Testis (tissue), 3 donors: ENCODE results near the gene CPLX3. TPM values are rescaled to one million over a fixed set of nuclear protein-coding genes. Genes with fewer than 3 reads are reported as not detected.

ENCODE experiments used
- DNase-seq: peaks from one replicate; pipeline ENCODE4 v3.0.0-alpha.2; 2019
- H3K27ac ChIP-seq, 2 donors: fragments of 200-600 bp; sonication (generic); one replicate each; pipeline ENCODE4 v1.5.1; 2019
- H3K27me3 ChIP-seq: fragments of 200-600 bp; sonication (generic); one replicate; pipeline ENCODE4 v1.5.1; 2019
- H3K36me3 ChIP-seq: fragments of 200-600 bp; sonication (generic); one replicate; pipeline ENCODE4 v1.5.1; 2017; ENCODE audit warnings: low read depth; ENCODE audit errors: missing control alignments
- H3K4me1 ChIP-seq: fragments of 200-600 bp; sonication (generic); one replicate; pipeline ENCODE4 v1.5.1; 2019
- H3K4me3 ChIP-seq, 2 donors: fragments of 200-600 bp; sonication (generic); one replicate each; pipeline ENCODE4 v1.5.1; 2017 to 2019
- H3K9me3 ChIP-seq: fragments of 200-600 bp; sonication (generic); one replicate; pipeline ENCODE4 v1.5.1; 2017
- POLR2A ChIP-seq: fragments of 450-650 bp; IDR thresholded peaks from one replicate; pipeline ENCODE4 v1.6.1; 2017; ENCODE audit warnings: antibody characterized with exemption, mild to moderate bottlenecking, moderate library complexity
- WGBS, 2 donors: methylation state at CpG; one replicate each; pipeline ENCODE4 v1.1.5; 2018; 5-methylcytosine and 5-hydroxymethylcytosine counted together
- intact Hi-C: fragments of 100-400 bp; cut with DNase I; formaldehyde crosslinking; loops from one replicate; pipeline ENCODE4 v1.15.1; 2023; ENCODE audit warnings: low total_unique reads
- polyA plus RNA-seq: library from polyadenylated mRNA; stranded (reverse); fragments of 350-450 nt; fragmentation: Illumina TruSeq; extraction: RNeasy Lipid Tissue Mini Kit (QIAGEN cat#74804); gene quantifications from one replicate; pipeline ENCODE4 v1.2.3, GENCODE V29; 2014; ENCODE audit warnings: low read depth, low replicate concordance; ENCODE audit not compliant: insufficient read depth
- total RNA-seq, 2 donors: library from RNA; depleted of rRNA; stranded (reverse); fragments of >200 nt; gene quantifications; one replicate each; pipeline ENCODE4 v1.2.3, GENCODE V29; 2016
- TF ChIP-seq, protein P1 (sequence below), 3 experiments: fragments of 450-650 bp in 2 of 3; fragments of 200-600 bp in 1 of 3; sonication (generic) in 1 of 3; IDR thresholded peaks; one replicate each; pipeline ENCODE4 v1.5.1; 2016 to 2019; ENCODE audit warnings: antibody characterized with exemption in 3 of 3, mild to moderate bottlenecking in 2 of 3, moderate library complexity in 1 of 3

CPLX3 gene
- total and polyA plus RNA-seq, 3 donors from 2014 or later = 3.6 to 5.7 (median 3.7) TPM

DNA sequence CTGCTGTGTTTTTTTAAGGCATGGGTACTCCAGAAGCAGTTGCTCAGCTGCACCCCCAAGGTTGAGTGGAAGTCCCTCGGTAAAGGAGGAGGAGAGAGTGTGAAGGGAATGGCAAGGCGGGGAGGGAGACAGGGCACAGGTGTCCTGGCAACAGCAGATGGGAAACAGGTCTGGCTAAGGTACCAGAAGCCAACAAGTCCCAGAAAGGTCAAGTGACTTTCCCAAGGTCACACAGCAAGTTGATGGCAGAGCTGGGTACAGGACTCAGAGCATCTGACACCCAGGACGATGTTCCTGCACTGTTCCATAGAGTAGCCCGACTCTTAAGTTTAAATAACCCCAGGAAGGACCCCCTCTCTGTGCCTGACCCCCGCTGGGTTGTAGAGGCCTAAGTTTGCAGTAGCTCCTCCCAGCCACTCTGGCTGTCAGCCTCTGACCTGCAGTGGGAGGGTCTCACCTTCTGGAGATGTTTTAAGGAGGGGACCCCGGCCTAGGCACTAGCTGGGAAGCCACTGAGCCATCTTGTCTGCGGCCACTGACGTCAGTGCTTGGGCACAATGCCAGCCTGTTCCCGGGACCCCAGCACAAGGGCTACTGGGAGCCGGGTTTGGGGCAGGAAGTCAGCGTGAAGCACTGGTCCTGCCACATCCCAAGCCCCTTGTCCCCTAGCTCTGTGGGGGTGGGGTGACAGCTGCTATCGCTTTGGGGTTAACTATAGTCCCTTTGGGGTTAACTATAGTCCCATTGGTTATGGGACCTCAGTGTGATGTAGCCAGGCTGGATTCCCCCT lies 34.0 kb upstream of the CPLX3 start:
- TF ChIP-seq, protein P1, sequence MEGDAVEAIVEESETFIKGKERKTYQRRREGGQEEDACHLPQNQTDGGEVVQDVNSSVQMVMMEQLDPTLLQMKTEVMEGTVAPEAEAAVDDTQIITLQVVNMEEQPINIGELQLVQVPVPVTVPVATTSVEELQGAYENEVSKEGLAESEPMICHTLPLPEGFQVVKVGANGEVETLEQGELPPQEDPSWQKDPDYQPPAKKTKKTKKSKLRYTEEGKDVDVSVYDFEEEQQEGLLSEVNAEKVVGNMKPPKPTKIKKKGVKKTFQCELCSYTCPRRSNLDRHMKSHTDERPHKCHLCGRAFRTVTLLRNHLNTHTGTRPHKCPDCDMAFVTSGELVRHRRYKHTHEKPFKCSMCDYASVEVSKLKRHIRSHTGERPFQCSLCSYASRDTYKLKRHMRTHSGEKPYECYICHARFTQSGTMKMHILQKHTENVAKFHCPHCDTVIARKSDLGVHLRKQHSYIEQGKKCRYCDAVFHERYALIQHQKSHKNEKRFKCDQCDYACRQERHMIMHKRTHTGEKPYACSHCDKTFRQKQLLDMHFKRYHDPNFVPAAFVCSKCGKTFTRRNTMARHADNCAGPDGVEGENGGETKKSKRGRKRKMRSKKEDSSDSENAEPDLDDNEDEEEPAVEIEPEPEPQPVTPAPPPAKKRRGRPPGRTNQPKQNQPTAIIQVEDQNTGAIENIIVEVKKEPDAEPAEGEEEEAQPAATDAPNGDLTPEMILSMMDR (IDR thresholded peaks at IDR 0.05) = no peak
- no peak for TF ChIP-seq POLR2A
- no peak overlapping the region for H3K4me3 ChIP-seq
- H3K4me1 ChIP-seq = peaks cover 22% of the 10 kb centered on the region
- DNase-seq = no peak
- no peak overlapping the region for H3K27ac ChIP-seq
- intact Hi-C loops = no loop called here
- WGBS, 2 donors = 84 to 87% methylated on average over 7 to 12 of the region's 12 CpGs
- no peaks in the 10 kb centered on the region for H3K27me3 ChIP-seq
- no peaks in the 10 kb centered on the region for H3K9me3 ChIP-seq
- H3K36me3 ChIP-seq = no peaks in the 10 kb centered on the region

DNA sequence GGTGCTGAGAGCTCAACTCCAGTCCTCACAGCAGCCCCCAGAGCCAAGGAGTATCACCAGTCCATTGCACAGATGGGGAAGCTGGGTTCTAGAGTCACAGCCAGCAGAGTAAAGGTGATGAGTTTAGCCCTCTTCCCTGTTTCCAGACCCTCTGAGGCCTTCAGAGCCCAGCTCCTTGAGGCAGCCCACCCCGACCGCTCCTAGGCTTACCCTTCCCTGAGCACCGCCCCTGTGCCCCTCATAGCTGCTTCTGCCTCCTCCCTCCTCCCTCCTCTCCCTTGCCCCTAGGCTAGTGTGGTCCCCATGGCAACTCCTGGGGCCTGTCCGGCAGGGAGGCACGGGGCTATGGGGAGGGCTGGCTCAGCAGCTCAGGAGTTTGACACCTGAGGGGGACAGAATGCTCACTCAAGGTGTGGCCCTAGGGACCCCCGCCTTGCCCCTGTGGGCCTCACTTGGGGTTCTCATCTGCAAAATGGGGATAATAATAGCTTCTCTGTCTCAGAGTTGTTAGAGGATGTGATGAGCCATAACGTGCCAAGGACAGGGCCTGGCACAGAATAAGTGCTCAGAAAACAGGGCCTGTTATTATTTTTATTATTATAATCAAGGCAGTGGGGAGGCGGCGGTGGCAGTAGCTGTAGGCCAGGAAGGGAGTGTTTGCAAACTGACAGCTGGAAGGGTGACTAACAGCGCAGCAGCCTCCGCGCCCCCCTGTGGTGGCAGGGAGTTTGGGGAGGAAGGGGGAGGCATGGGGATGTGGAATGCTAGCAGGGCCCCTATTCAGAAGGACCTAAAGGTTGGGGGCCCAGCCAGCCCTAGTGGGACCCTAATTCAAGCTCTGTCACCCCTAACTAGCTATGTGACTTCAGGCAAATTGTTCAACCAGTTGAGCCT lies 33.0 kb upstream of the CPLX3 start:
- TF ChIP-seq POLR2A = no peak
- TF ChIP-seq, protein P1 (IDR thresholded peaks at IDR 0.05) = no peak
- no peaks in the 10 kb centered on the region for H3K27me3 ChIP-seq
- no peak overlapping the region for H3K4me3 ChIP-seq
- no peaks in the 10 kb centered on the region for H3K36me3 ChIP-seq
- DNase-seq = no peak
- intact Hi-C loops = no loop called here
- H3K27ac ChIP-seq = no peak overlapping the region
- no peaks in the 10 kb centered on the region for H3K9me3 ChIP-seq
- 85 to 88% methylated on average over 7 to 12 of the region's 12 CpGs for WGBS, 2 donors
- peaks cover 17% of the 10 kb centered on the region for H3K4me1 ChIP-seq

DNA sequence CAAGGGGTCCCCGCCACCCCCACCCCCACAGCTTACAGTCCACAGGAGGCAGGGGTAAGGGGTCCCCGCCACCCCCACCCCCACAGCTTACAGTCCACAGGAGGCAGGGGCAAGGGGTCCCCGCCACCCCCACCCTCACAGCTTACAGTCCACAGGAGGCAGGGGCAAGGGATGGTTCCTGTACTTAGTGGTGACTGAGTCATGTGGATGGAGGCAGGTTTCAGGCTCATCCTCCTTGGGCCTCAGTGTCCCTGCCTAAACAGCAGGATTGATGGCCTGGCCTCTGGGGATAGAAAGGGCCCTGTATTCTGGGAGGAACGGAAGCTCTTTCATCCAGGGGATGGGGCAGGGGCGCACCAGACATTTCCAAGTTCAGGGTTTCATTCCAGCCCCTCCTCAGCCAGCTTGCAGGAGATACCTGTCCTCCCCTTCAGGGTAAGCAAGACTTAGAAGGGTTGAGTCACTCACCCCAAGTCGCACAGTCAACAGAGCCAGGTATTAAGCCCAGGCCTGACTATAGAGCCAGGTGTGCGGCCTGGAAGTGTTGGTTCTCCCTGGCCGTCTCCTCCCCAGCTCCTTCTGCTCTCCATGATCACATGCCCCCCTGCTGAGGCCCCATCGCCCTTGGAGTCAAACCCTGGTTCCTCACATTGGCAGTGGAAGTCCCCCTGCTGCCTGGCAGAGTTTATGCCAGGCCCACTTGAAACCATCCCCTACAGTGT lies 32.0 kb upstream of the CPLX3 start:
- peaks cover 14% of the 10 kb centered on the region for H3K4me1 ChIP-seq
- no peak overlapping the region for H3K4me3 ChIP-seq

DNA sequence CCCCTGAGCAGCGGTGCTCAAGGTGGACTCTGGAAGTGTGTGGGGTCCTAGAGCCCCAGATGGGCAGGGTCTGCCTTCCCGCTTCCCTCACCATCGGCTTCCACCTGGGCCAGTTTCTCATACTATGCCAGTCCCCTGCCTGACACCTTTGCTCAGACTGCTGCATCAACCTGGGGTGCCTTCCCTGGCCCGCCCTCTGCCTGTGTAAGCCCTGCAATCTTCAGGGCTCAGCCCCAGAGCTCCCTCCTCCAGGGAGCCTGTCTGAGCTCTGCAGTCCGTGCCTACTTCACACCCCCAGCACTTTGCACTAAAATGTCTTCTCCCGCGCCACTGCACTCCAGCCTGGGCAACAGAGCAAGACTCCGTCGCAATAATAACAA lies 31.5 kb upstream of the CPLX3 start:
- Histone ChIP-seq H3K4me3 (no peak overlapping the region), H3K27me3 (no peaks in the 10 kb centered on the region), H3K27ac (no peak overlapping the region), H3K4me1 (peaks cover 8% of the 10 kb centered on the region), H3K9me3 (no peaks in the 10 kb centered on the region), H3K36me3 (no peaks in the 10 kb centered on the region)
- no peak for TF ChIP-seq POLR2A
- TF ChIP-seq, protein P1 (IDR thresholded peaks at IDR 0.05) = no peak
- 95 to 97% methylated on average over 9 of the region's 9 CpGs for WGBS, 2 donors
- DNase-seq = no peak
- intact Hi-C loops = no loop called here

More for the DNA sequence above, 32.0 kb upstream of the CPLX3 start:
- Histone ChIP-seq H3K9me3 (no peaks in the 10 kb centered on the region), H3K27me3 (no peaks in the 10 kb centered on the region), H3K27ac (no peak overlapping the region), H3K36me3 (no peaks in the 10 kb centered on the region)
- intact Hi-C loops = no loop called here
- 80 to 94% methylated on average over 6 of the region's 9 CpGs for WGBS, 2 donors
- TF ChIP-seq, protein P1 (IDR thresholded peaks at IDR 0.05) = no peak
- TF ChIP-seq POLR2A = no peak
- DNase-seq = no peak
